HG02870 (cell line): Measurements from ENCODE around the gene MIOX.
"Not testable (repeated sequence)": the region's sequence is repeated elsewhere in the genome, so short reads cannot be mapped to it uniquely, and the experiment has no call there.

Source experiments
- ATAC-seq: cut with Tn5 transposase; IDR thresholded peaks from one replicate; pipeline ENCODE4 v1.9.1; 2021; ENCODE audit warnings: mild to moderate bottlenecking, moderate library complexity; ENCODE audit not compliant: unreplicated experiment

Gene MIOX

DNA sequence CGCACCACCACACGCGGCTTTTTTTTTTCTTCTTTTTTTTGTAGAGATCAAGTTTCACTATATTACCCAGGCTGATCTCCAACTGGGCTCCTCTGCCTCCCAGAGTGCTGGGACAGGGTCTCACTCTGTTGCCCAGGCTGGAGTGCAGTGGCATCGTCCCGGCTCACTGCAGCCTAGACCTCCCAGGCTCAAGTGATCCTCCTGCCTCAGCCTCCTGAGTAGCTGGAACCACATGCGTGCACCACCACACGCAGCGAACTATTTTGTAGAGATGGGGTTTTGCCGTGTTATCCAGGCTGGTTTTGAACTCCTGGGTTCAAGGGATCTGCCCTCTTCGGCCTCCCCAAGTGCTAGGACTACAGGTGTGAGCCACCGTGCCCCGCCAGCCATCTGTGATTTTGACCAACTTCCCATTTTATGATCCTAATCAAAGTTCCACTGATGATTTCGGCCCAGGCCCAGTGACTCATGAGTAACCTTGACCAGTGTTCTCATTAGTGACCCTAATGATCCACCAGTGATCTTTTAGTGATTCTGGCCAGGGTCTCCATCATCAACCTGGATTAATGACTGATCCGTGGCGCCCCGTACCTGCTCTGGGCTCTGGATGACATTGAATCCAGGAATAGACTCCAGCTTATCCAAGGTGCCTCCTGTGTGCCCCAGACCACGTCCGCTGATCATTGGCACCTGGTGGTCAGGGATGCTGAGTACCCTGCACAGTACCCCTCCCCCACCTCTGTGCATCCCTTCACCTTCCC lies 41.4 kb downstream of the MIOX start:
- ATAC-seq = no peak

DNA sequence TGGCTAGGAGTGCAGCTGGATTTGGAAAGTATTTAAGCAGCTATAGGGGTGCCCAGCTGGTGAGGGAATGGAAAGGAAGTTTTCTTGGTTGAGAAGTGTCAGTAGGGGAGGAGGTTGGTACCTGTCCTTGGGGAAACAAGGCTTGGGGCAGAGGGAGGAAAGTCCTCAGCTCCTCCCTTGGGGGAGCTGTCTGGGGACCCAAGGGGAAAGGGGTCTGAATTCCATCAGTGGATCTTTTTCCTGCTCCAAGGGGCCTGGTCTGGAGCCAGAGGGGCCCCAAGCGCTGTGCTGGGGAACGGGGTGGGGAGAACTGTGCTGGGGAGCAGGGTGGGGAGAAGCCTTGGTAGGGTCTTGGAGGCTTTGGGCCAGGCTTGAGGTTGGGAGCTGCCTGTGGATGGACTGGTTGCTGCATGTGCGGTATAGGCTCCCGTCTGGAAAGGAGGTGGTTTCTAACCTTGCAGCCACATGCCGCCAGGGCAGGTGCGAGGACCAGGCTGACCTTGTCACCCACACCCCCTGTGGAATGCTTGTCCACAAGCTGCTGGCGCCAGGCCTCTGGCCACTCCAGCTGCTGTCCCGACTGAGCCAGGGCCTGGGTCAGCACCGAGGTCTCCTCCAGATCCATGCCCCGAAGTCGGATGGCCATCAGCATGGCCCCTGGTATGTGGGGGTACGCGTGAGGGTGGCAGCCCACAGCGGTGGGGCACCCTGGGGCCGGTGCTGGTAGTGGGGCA lies 42.2 kb downstream of the MIOX start:
- no peak for ATAC-seq

DNA sequence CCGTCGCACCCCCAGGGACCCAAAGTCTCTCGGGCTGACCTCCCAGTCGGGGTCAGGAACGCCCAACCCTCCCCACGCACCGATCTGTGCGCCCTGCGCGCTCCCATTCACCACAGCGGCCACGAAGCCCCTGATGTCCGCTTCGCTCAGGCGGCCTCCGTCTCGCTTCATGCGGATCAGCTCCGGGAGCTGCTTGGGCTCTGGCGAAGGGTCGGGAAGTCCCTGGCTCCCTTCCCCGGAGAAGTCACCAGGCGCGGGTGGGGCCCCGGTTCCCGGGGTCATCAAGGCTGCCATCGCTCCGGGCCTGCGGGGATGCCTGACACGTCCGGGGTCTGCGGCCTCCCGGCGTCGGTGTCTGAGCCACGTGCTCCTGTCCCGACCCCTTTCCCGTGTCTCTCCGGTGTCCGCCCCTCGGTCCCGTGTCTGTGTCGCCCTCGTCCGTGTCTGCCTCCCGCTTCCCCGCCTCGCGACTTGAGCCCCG lies 42.8 kb downstream of the MIOX start:
- ATAC-seq = no peak

DNA sequence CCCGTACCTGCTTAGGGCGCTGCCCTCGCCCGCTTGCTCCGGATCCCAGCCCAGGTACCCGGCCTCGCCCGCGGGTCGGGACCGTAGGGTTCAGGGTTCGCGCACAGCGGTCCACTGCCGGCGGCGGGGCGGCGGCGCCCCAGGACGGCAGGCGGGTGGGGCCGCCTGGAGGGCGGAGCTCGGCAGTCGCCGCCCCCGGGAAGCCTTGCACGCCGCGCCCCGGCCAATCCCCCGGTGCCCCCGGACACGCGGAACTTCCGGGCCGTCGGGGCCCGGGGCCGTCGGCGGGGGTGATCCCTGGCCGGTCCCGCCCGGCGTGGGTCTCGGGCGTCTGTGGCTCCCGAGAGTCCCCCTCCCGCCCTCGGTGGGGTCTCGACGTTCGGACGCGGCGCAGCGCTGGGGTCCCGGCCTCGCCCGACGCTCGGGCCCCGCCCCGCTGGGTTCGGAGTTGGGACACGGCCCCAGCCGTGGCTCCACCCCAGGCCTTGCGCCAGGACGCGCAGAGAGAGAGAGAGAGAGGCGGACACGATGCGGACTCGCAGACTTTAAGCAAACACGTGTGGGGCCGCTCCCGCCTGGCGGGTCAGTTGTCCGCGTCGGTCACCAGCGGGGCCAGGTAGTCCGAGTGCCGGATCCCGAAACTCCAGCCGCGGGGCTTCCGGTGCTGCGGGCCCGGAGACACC lies 43.4 kb downstream of the MIOX start, which contains the start of gene TYMP:
Gene TYMP (minus strand): TSS at position 116 of the 683 bp plus-strand sequence. CDS start 303 bp downstream, outside the sequence.
- no peak for ATAC-seq

DNA sequence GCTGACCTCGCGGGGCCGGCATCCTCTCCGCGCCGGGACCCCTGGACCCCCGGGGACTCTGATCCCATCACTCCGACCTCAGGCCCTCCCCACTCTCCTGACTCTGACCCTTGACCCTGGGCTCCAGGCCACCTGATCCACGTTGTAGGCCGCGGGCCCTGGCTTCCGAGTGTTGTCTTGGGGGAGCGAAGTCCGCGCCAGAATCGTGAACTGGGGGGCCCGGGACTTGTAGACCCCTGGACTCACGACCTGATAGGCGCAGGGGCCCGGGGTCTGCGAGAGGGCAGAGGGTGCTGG lies 43.9 kb downstream of the MIOX start:
- no peak for ATAC-seq

DNA sequence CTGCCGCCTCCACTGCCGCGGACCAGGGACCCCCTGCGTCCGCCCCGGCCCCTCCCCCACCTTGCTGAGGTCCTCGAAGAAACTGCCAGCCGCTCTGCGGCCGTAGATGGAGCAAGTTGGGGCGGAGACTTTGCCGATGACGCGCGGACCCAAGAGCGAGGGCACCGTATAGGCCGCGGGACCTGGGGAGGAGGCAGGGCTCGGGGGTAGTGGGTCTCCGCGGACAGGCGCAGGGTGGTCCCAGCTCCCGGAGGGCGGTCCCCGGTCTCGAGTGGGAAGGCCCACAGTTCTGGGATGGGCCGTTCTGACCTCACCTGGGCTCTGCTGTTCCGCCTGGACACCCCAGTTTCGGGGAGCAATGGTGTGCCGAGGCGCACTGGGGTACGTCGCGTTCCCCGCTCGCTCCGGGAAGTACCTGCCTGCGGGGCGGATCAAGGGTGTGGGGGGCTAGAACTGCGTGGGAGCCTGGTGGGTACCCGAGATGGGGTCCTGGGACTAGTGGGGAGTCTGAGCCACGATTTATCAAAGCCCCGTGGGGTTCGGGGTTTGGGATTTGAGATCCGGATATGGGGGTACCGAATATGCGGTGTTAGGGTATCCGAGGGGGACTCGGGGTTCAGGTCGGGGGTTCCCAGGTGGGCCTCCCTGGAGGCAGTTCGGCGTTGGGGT lies 44.4 kb downstream of the MIOX start:
- no peak for ATAC-seq

DNA sequence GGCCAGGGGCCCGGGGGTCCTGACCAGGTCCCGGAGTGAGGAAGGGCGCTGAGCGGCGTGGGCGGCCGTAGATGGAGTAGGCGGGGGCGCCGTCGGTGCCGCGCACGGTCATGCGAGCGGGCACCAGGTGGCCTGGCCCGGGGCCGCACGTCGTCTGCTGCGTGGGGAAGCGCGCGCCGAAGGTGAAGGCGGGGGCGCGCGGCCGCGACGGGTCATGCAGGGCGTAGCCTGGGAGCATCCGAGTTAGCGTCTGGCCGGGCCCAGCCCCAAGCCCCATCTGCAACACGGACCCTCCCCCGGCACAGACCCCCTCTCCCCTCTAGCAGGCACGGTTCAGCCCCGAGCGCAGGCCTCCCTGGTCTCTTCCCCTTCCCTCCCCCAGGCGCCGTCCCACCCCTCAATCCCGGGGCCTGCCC lies 44.9 kb downstream of the MIOX start:
- ATAC-seq = no peak

DNA sequence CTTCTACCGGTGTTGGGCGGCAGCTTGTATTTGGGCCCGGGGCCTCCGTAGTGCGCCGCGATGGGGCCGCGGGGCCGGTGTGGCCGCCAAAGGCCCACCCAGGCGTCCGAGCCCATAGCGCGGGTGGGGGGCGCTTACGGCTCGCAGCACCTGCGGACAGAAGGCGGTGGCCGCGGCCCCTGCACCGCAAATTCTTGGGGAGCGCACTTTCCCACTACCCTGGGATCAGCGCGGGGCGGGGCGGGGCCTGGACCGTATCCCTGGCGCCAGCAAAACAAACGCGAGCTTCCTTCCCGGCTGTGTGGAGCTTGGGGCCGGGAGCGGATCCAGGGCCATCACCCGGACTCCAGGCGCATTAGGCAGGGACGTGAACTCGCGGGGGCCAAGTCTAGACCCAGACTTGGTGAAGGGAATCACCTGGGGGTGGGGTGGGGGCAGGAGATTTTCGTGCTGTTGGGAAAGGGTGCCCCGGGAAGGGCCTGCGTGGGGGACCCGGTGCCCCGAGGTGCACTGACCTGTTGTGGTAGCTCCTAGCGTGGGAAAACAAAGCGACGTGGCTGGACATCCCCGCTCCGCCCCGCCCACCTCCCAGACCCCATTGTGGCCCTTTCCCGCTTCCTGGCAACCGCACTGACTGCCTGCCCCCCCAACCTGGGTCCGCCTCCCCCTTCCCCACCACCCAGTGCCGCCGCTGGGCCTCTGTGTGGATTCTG lies 45.5 kb downstream of the MIOX start:
- no peak for ATAC-seq

DNA sequence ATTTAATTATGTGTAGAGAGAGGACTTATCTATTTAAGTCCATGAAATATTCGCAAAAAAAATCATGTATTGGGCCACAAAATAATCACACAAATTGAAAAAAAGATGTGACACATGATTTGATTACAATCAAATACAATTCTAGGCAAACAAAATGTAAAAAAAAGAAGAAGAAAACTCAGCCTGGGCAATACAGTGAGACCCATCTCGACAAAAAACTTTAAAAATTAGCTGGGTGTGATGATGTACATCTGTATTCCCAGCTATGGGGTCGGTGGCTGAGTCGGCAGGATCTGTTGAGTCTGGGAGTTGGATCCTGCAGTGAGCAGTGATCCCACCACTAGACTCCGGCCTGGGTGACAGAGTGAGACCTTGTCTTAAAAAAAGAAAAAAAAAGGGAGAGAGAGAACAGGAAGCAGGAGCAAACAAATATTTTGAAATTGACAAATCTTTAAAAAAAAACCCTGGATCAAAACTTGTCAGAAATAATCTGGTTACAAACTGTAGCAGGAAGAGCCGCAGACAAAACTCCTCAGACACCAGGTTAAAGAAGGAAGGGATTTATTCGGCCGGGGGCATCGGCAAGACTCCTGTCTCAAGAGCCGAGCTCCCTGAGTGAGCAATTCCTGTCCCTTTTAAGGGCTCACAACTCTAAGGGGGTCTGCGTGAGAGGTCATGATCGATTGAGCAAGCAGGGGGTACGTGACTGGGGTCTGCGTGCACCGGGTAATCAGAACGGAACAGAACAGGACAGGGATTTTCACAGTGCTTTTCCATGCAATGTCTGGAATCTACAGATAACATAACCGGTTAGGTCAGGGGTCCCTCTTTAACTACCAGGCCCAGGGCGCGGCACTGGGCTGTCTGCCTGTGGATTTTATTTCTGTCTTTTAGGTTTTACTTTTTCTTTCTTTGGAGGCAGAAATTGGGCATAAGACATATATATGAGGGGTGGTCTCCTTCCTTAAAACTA lies 46.5 kb downstream of the MIOX start:
- ATAC-seq = no peak

DNA sequence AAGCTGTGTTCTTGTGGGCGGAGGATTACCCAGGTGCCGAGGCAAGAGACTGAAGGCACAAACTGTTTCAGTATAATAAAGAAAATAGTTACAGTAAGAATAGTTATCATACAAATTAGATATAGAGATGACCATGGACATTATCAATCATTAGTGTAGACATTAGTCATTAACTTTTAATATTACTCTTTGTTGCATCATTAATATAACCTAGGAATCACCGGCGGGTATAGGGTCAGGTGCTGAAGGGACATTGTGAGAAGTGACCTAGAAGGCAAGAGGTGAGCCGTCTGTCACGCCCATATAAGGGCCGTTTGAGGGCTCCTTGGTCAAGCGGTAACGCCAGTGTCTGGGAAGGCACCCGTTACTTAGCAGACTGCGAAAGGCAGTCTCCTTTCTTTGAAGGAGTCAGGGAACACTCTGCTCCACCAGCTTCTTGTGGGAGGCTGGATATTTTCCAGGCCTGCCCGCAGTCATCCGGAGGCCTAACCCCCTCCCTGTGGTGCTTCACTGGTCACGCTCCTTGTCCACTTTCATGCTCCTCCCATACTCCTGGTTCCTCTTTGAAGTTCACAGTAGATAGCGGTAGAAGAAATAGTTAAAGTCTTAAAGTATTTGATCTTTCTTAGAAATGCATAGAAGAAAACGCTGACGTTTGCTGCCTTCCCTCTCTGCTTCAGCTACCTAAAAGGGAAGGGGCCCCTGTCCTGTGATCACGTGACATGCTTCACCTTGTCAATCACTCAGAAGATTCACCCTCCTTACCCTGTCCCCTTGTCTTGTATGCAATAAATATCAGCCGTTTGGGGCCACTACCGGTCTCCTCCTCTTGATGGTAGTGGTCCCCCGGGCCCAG lies 47.4 kb downstream of the MIOX start:
- not testable (repeated sequence) for ATAC-seq

DNA sequence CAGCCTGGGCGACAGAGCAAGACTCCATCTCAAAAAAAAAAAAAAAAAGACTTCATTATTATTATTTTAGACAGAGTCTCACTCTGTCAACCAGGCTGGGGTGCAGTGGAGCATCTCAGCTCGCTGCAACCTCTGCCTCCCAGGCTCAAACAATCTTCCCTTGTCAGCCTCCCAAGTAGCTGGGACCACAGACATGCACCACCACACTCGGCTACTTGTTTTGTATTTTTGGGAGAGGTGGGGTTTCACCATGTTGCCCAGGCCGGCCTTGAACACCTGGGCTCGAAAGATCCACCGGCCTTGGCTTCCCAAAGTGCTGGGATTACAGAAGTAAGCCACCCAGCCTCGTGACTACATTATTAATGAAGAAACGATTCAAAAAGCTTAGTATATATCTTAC lies 48.5 kb downstream of the MIOX start:
- ATAC-seq = no peak

DNA sequence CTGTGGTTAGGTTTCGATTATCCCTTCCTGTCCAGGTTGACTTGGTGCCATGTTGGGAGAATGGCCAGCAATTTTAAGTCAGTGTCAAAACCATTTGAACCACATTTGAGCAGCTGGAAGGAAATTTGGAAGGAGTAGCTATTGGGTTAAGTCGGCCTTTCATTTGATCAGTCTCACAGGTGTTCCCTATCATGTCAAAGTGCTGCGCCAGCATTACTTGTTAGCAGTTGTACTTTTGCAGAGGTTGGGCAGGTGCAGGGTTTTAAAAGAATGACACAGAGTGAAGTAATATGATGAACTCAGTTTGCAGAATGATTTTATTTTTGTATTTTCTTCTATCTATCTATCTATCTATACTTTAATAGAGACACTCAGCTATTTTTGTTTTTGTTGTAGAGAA lies 49.6 kb downstream of the MIOX start:
- ATAC-seq = no peak

DNA sequence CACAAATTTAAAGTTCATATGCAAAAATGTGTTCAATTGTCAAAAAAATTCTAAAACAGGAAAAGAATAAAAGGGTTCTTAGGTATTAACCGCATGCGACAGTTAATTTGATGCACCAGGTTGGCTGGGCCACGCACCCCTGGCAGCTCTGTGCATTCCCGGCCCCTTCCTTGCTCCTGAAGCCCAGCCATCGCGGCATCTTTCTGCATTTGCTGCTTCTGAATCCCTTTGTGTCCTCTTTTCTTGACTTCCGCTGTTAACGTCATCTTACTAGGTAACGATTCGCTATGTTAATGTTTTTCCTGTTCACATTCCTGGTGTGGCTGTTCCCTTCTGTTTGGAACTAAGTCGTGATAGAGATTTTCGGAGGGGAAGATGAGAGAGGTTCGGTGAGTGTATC lies 51.1 kb downstream of the MIOX start:
- ATAC-seq = no peak
